OCI-M2 (cell line): ENCODE results near the gene STK16.
"Not testable (repeated sequence)": the region's sequence is repeated elsewhere in the genome, so short reads cannot be mapped to it uniquely, and the experiment has no call there.

ENCODE experiments used
- DNase-seq: peaks from one replicate; lab custom pipeline; 2025; ENCODE audit not compliant: unreplicated experiment; lab: John Stamatoyannopoulos, UW

The STK16 gene

GRCh38 chr2:219286436-219287115 is 41.3 kb downstream of the STK16 start:
- no peak for DNase-seq

GRCh38 chr2:219287116-219287440 is 41.8 kb downstream of the STK16 start:
- DNase-seq: not testable (repeated sequence)

- no peak for DNase-seq
Observed at GRCh38 chr2:219287580-219288265, 42.4 kb downstream of the STK16 start.

GRCh38 chr2:219289195-219289536 is 43.9 kb downstream of the STK16 start:
- DNase-seq: no peak

- DNase-seq: no peak
Observed at GRCh38 chr2:219289537-219290361, 44.5 kb downstream of the STK16 start.

GRCh38 chr2:219290381-219291171 is 45.3 kb downstream of the STK16 start:
- no peak for DNase-seq

GRCh38 chr2:219291394-219291793 is 46.1 kb downstream of the STK16 start:
- no peak for DNase-seq

GRCh38 chr2:219291910-219292490 is 46.7 kb downstream of the STK16 start:
- DNase-seq: no peak

GRCh38 chr2:219292616-219293015 is 47.3 kb downstream of the STK16 start:
- DNase-seq: no peak

GRCh38 chr2:219293736-219294231 is 48.5 kb downstream of the STK16 start:
- DNase-seq: no peak

GRCh38 chr2:219294356-219295351 is 49.4 kb downstream of the STK16 start:
- peak; percentile 53 for DNase-seq

- DNase-seq: no peak
Observed at GRCh38 chr2:219296142-219296541, 50.9 kb downstream of the STK16 start.

- DNase-seq: no peak
Observed at GRCh38 chr2:219296631-219297391, 51.5 kb downstream of the STK16 start.

GRCh38 chr2:219297766-219298456 is 52.6 kb downstream of the STK16 start:
- DNase-seq: no peak

GRCh38 chr2:219298759-219299371 is 53.6 kb downstream of the STK16 start:
- DNase-seq: peak; percentile 32

- DNase-seq: no peak
Observed at GRCh38 chr2:219299372-219299760, 54.1 kb downstream of the STK16 start.
